Activated CD4-positive, alpha-beta T cell treated with anti-CD3 and anti-CD28 coated beads for 1 hour (primary cell): ENCODE measurements around the gene TRDN.
"Not testable (repeated sequence)": the region's sequence is repeated elsewhere in the genome, so short reads cannot be mapped to it uniquely, and the experiment has no call there.

Source experiments
- DNase-seq: peaks from one replicate; pipeline ENCODE4 v3.0.0-alpha.2; 2020

The TRDN gene

GRCh38 chr6:123383718-123384117 lies 253.0 kb downstream of the TRDN start:
- DNase-seq = no peak

GRCh38 chr6:123380257-123380656 lies 256.5 kb downstream of the TRDN start:
- DNase-seq = no peak

DNA sequence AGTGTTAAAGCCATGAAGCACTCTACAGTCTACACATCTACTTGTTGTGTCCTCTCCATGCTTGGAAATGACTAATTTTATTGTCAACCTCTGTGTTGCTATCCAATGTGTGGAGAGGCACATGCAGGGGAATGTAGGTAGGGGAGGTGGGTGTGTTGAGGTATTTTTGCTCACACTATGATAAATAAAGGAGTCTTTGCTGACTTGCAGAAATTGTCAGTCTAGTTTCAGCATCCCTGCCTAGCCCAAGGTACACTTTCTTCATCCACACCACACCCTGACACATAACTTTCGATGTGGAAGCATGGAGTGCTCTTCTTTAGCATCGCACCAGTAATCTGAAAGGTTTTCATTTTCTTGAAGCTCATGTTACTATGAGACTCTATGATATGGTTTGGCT lies 264.0 kb downstream of the TRDN start:
- DNase-seq = no peak

DNA sequence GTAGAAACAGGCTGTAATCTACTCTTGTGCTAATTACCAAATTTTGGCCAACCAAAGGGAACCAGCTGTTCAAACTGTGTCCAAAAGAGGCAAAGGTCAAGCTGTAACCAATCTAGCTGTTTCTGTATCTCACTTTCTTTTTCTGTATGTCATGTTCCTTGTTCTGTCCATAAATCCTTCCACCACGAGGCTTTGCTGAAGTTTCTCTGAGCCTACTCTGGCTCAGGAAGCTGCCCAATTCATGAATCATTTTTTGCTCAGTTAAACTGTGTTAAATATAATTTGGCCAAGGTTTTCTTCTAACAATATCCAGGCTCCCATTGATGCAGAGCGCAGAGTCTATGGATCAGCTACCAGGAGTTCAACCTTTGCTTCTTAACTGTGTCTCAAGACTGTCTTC lies 272.8 kb downstream of the TRDN start:
- no peak for DNase-seq

GRCh38 chr6:123360359-123360758 lies 276.4 kb downstream of the TRDN start:
- DNase-seq = no peak

- no peak for DNase-seq
Observed at GRCh38 chr6:123352705-123353104, 284.0 kb downstream of the TRDN start.

DNA sequence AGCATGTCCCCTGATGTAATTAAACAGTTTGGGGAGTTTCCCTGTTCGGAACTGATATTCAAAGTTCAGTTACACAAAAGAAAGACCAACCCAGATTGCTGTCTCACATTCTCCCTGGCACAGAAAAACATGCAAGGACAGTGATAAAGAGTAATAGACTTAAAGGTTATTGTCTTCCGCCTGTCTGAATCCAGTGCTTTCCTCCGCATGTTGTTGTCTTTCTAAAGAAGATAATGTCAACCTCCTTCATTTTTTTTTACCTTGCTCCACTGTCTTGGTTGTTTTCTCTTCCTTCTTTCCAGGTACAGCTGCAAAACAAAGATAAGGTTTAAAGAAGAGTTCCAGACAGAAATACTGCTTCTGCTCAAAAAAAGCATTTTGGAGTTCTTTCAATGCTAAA lies 284.5 kb downstream of the TRDN start:
- no peak for DNase-seq

GRCh38 chr6:123343836-123344235 lies 292.9 kb downstream of the TRDN start:
- DNase-seq = no peak

DNA sequence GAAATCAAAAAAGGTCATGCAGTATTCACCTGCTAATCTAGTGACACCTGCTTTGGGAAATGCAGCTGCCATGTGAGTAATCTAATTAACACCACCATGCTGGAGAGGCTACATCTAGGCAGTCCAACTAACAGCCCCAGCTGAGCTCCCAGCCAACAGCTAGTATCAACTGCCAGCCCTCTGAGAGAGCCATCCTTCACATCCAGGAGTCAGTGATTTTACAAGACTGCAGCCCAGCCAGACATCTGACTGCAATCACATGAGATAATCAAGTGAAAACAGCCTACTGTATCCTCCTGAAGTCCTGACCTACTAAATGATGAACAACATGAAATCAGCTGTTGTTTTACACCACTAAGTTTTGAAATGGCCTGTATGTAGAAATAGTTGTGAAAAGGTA lies 298.4 kb downstream of the TRDN start:
- DNase-seq = no peak

DNA sequence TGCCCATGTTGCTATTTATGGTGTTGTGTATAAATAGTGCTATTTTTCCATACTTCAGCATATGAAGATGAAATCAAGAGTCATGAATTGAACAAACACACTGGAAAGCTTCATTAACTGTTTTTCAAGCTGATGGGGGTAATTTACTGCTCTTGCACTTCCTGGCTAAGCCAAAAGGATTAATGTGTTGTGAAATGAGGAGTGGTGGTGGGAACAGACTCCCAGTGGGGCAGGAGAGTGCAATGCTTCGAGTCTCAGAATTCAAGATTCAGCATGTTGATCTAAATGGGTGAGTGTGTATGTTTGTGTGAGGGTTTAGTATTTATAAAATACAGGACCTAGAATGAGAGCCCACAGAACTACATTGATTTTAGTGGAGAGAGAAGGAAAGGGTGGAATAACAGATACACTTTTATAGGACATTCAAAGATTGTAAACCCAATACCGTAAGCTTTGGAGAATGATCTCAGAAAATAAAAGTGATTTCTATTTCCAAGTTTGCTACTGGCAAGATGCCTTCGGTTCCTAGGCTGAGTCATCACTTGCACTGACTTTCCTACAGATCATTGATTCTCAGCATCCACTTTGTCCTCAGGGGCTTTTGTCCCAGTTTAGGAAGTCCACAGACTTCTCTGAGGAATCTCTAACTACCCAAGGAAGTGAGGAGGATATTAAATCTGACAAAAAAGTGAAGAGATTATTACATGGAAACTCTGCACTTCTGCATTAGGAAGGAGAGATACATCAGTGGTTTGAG lies 303.6 kb downstream of the TRDN start:
- DNase-seq = no peak

DNA sequence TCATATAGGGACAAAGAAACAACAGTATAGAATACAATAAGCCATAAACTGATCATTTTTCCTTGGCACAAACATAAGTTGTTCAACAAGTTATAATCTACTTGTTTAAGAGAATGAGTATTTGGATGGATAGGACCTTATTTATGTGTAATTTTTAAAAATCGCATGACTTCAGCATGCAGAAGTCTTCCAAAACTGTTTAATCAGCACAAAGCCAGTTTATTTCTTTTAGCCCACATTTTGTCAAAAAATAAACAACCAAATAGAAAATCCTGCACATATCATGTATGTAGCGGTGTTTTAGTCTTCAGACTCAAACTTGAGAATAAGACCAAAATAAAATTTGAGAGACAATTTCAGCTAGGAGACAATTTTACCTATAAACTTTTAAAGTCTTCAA lies 304.7 kb downstream of the TRDN start:
- DNase-seq = no peak

GRCh38 chr6:123329337-123329736 lies 307.4 kb downstream of the TRDN start:
- no peak for DNase-seq

- no peak for DNase-seq
Observed at GRCh38 chr6:123323452-123324329, 313.1 kb downstream of the TRDN start.

DNA sequence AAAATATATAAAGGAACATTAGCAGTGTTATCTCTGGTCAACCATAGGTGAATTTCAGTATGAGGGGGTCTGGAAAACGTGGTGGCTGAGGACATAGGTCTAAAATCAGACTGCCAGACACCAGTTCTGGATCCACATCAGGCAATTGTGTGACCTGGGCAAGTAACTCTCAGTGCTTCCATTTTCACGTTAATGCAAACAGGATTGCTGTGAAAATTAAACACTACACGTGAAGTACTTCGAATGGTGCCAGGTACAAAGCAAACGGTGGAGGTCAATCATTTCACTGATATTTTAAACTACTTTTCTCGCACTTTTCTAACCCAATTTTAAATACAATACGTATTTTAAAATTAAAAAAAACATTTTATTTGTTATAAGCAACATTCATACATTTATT lies 315.7 kb downstream of the TRDN start:
- DNase-seq = no peak

DNA sequence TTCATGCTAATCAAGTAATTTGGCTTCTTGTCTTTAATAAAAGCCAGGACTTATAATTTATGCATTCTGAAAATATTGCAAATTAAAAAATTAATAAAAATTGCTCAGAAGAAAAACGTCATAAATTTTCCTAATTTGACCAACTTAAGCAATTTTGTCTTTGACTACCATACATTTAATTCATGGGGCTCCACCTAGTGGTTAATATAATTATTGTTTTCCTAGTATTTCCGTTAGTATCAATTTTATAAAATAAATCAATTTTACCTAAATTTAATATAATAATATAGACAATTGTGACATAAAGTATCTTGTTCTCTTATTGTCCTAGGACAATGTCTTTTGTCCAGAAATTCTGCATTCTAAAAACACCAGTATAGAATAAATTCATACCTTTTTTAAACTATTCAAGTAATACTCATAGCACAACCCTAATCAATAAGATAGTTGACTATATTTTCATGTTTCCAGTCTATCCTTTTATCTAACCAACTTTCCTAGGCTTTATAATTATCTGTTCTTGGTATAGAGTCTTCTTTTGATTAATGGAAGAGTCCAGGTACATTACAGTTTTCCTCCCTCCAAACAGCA lies 319.9 kb downstream of the TRDN start:
- no peak for DNase-seq

DNA sequence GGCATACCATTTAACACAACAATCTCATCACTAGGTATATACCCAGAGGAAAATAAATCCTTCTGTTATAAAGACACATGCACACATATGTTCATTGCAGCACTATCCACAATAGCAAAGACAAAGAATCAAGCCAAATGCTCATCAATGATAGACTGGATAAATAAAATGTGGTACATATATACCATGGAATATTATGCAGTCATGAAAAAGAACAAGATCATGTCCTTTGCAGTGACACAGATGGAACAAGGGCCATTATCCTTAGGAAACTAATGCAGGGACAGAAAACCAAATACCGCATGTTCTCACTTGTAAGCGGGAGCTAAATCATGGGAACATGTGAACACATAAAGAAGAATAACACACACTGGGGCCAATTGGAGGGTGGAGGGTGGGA lies 322.3 kb downstream of the TRDN start:
- DNase-seq = not testable (repeated sequence)

DNA sequence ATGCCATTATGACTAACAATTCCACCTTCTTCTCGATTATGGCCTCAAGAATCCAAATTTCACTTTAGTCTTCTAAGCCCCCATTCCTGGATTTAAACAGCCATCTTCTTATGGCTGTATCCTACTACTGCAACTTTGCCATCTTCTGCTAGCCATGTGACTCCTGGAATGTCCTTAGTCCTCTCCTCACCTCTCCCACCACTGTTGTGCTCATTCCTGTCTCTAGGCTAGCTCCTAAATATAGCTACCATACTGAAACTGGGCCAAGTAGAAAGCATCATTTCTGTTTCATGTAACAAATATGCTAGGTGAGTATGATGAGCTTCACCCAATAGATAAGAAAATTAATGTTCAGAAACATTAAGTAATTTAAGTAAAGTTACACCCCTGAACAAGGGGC lies 327.6 kb downstream of the TRDN start:
- no peak for DNase-seq

GRCh38 chr6:123306334-123306733 lies 330.4 kb downstream of the TRDN start:
- no peak for DNase-seq

DNA sequence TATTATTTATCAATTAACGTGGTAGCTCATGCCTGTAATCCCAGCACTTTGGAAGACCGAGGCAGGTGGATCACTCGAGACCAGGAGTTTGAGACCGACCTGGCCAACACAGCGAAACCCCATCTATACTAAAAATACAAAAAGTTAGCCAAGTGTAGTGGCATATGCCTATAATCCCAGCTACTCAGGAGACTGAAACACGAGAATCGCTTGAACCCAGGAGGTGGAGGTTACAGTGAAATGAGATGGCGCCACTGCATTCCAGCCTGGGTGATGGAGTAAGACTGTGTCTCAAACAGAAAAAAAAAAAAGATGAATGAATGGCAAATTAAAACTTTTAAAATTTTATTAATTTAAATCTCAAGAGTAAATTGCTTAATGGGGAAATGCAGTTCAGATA lies 341.1 kb downstream of the TRDN start:
- no peak for DNase-seq

- no peak for DNase-seq
Observed at GRCh38 chr6:123295181-123295580, 341.6 kb downstream of the TRDN start.

GRCh38 chr6:123288649-123289048 lies 348.1 kb downstream of the TRDN start:
- no peak for DNase-seq

DNA sequence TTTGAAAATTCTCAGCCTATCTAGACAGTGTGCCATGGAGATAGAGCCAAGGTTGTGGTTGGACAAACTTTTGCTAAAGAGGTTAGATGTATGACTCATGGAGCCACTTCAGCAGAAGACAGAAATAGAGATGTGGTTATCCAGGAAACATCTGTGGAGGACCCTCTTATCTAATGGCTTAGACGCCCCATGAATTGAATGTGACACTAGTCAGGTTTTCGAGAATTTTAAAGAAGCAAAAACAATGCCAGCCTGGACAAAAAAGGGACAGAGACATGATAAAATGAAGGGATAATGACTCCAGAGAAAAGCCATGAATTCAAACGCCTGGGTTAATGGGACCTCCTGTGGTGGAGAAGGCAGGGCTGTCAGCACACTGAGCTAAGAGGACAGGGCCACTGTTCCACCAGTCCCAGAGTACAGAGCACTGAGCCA lies 360.2 kb downstream of the TRDN start:
- no peak for DNase-seq

GRCh38 chr6:123263981-123264380 lies 372.8 kb downstream of the TRDN start:
- no peak for DNase-seq

DNA sequence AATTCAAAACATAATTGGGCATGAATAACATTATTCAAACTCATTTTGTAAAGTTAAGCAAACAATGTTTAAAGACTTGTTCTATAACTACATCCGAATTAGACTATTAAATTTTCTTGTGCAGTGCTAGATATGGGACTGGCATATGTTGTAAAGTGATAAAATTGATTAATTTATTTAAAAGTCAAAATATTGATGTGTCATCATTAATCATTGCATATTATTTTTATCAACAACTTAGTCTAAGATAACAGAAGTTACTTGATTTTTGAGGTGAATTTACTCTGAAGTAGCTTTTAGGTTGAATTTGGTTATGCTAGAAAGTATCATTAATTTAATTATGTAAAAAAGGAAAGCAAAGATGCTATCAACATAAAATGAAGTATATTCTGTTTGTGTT lies 396.1 kb downstream of the TRDN start:
- no peak for DNase-seq
